Inflammatory macrophage treated with lipopolysaccharide for 1 hour (primary cell): ENCODE results near the gene SYT7.
"Not testable (repeated sequence)": the region's sequence is repeated elsewhere in the genome, so short reads cannot be mapped to it uniquely, and the experiment has no call there.

Source experiments
- DNase-seq, 2 donors: peaks; one replicate each; pipeline ENCODE4 v3.0.0-alpha.2; 2020 to 2022

SYT7 gene

GRCh38 chr11:61473370-61474012 is 107.4 kb downstream of the SYT7 start:
- peak in 1 of 2 donors; percentile 23 for DNase-seq

- no peak for DNase-seq
These were observed 108.0 kb downstream of the SYT7 start for GRCh38 chr11:61472868-61473267.

GRCh38 chr11:61472282-61472681 is 108.6 kb downstream of the SYT7 start:
- no peak for DNase-seq

GRCh38 chr11:61468002-61468401 is 112.9 kb downstream of the SYT7 start:
- no peak for DNase-seq

GRCh38 chr11:61467602-61468001 is 113.3 kb downstream of the SYT7 start:
- DNase-seq = not testable (repeated sequence)
